ENCODE results near the gene FAM241A. TPM values are rescaled to one million over a fixed set of nuclear protein-coding genes. Genes with fewer than 3 reads are reported as not detected.
"Not testable (repeated sequence)": the region's sequence is repeated elsewhere in the genome, so short reads cannot be mapped to it uniquely, and the experiment has no call there.

The FAM241A gene
- total RNA-seq, 1 donor from 2014 or later = 6.7 TPM

DNA sequence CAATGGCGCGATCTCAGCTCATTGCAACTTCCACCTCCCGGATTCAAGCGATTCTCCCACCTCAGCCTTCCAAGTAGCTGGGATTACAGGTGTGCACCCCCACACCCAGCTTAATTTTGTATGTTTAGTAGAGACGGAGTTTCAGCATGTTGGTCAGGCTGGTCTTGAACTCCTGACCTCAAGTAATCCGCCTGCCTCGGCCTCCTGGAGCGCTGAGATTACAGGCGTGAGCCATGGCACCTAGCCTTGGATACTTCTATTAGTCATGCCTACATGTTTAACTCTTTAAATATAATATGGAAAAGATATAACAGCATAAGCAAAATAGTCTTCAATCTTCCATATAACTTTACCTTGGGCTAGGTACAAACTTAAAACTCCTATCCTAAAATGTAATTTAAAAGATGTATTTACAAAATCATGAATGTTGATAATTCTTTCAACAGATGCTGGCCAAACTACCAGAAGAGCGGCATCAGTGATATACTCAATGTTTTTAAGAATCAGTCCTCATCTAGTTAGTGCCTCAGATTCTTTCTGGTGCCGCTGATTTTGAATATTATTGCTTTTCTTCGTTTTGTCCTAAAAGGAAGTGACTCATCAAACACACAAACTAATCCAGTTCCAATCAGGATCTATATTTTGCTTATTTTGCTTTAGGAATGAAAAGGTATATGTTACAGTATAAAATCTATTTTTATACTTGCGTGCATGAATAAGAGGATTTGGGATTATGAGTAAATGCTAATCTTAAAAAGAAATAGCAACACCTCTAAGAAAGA lies 23.7 kb downstream of the FAM241A start:
- Mint-ChIP-seq H3K27me3 (ENCODE audit: insufficient read depth) (no peaks in the 10 kb centered on the region), H3K4me1 (ENCODE audit: low read depth) (peaks cover 23% of the 10 kb centered on the region), H3K9me3 (no peaks in the 10 kb centered on the region), H3K36me3 (ENCODE audit: low read depth) (peaks cover 15% of the 10 kb centered on the region), H3K4me3 (no peak overlapping the region), H3K27ac (no peak overlapping the region)
- no peak for DNase-seq (ENCODE audit: low spot score)
- intact Hi-C loops (cut with micrococcal nuclease) = no loop called here

DNA sequence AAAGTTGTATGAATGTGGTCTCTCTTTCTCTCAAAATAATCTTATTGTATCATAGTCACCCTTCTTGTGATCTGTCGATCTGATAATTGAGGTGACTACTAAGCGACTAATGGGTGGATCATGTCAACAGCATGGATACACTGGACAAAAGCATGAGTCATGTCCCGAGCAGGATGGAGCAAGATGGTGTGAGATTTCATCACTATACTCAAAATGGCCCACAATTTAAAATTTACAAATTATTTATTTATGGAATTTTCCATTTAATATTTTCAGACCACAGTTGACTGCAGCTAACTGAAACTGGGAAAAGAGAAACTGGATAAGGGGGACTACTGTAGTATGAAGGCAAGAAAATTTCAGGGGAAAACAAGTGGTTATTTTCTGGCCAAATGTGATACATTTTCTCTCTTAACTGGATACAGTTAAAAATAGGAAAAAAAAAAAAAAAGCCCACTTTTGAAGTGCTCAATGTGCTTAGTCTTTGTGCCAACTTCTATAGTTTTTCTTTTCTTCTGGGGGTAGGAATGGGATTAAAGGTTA lies 25.3 kb downstream of the FAM241A start:
- Mint-ChIP-seq H3K27me3 (ENCODE audit: insufficient read depth) (no peaks in the 10 kb centered on the region), H3K4me3 (no peak overlapping the region), H3K27ac (no peak overlapping the region), H3K9me3 (no peaks in the 10 kb centered on the region), H3K4me1 (ENCODE audit: low read depth) (peaks cover 23% of the 10 kb centered on the region), H3K36me3 (ENCODE audit: low read depth) (peaks cover 13% of the 10 kb centered on the region)
- DNase-seq (ENCODE audit: low spot score) = no peak
- intact Hi-C loops (cut with micrococcal nuclease) = no loop called here

DNA sequence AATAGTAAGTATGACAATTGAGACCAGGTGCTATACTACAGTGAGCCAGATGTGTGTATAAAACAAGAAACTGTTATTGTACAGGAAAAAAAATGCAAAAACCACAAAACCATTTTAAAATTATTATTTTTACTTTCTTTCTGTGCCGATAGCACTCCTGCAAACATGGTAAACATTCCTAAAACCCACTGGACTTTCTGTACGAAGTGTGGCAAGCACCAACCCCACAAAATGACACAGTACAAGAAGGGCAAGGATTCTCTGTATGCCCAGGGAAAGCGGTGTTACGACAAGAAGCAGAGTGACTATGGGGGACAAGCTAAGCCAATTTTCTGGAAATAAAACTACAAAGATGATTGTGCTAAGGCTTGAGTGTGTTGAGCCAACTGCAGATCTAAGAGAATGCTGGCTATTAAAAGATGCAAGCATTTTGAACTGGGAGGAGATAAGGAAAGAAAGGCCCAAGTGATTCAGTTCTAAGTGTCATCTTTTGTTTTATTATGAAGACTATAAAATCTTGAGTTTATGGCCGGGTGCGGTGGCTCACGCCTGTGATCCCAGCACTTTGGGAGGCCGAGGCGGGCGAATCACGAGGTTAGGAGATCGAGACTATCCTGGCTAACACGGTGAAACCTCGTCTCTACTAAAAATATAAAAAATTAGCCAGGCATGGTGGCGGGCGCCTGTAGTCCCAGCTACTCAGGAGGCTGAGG lies 26.0 kb downstream of the FAM241A start:
- Mint-ChIP-seq H3K36me3 (ENCODE audit: low read depth) (peaks cover 14% of the 10 kb centered on the region), H3K4me1 (ENCODE audit: low read depth) (peaks cover 25% of the 10 kb centered on the region)
- H3K27ac Mint-ChIP-seq; intact Hi-C loops (cut with micrococcal nuclease); H3K27me3 Mint-ChIP-seq (ENCODE audit: insufficient read depth); H3K9me3 Mint-ChIP-seq; DNase-seq (ENCODE audit: low spot score); H3K4me3 Mint-ChIP-seq: not testable (repeated sequence)

DNA sequence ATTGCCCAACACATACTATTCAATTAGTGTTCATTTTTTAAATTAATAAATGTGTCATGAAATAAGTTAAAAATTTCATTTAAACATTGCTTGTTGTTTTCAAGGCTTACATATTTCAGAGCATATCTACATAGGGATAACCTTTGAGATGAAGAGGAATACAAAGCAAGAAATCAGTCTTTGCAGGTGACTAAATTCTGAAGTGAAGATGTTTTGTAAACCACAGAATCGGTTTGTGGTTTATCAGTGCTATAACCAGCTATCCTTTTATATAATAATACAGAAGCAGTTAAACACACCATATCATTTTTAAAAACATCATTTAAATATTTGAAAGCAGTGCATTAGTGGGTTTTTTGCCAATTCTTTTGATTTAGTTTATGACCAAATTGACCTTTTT lies 26.9 kb downstream of the FAM241A start:
- Mint-ChIP-seq H3K36me3 (ENCODE audit: low read depth) (peaks cover 14% of the 10 kb centered on the region), H3K27me3 (ENCODE audit: insufficient read depth) (no peaks in the 10 kb centered on the region), H3K27ac (no peak overlapping the region), H3K4me3 (no peak overlapping the region), H3K9me3 (no peaks in the 10 kb centered on the region), H3K4me1 (ENCODE audit: low read depth) (peaks cover 33% of the 10 kb centered on the region)
- DNase-seq (ENCODE audit: low spot score) = no peak
- intact Hi-C loops (cut with micrococcal nuclease) = loop anchor here (1.0 kb wide), 2 partner anchors 26 to 53 kb away; no protein-coding TSS in a partner anchor

DNA sequence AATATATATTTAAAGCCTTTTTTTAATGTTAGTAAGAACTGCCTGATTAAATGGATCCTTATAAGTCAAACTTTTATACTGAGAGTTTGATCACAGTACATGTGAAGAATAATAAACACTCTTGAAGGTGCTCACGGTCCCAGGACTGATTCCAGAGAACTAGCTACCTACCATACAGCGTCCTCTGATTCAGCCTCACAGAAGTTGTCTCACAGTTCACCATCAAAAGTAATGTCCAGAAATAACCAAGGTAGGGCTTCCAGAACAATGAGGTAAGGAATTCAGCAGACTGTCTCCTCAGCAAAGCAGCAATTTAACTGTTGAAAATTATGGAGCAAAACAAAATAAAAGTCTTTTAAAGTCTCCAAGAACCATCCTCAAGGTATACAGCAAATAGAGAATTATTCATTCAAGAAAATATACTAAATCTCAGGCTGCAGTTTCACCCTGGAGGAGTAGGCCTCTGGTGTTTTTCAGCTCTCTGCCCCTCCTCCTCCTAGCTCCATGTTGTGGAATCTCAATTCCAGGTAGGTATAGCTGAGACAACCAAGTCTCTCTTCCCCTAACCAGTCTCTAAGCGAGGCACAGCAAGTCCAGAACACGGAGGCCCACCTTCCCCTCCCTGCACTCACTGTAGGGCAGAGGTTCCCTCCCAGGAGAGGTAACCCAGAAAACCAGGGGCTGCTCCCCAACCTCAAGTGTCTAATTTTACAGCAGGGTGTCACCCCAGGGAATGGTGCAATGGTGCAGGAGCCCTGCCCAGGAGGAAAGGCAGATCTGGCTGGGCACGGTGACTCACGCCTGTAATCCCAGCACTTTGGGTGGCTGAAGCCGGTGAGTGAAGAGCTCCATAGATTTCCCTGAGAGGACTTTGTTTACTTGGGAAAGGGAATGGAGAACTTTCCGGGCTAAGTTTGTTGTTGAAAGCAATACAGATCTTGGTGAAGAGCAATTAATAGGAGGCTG lies 28.6 kb downstream of the FAM241A start:
- intact Hi-C loops (cut with micrococcal nuclease) = no loop called here
- H3K27ac Mint-ChIP-seq = no peak overlapping the region
- H3K36me3 Mint-ChIP-seq (ENCODE audit: low read depth) = peaks cover 17% of the 10 kb centered on the region
- H3K9me3 Mint-ChIP-seq = no peaks in the 10 kb centered on the region
- DNase-seq (ENCODE audit: low spot score) = no peak
- no peak overlapping the region for H3K4me3 Mint-ChIP-seq
- H3K4me1 Mint-ChIP-seq (ENCODE audit: low read depth) = peaks cover 27% of the 10 kb centered on the region
- no peaks in the 10 kb centered on the region for H3K27me3 Mint-ChIP-seq (ENCODE audit: insufficient read depth)

DNA sequence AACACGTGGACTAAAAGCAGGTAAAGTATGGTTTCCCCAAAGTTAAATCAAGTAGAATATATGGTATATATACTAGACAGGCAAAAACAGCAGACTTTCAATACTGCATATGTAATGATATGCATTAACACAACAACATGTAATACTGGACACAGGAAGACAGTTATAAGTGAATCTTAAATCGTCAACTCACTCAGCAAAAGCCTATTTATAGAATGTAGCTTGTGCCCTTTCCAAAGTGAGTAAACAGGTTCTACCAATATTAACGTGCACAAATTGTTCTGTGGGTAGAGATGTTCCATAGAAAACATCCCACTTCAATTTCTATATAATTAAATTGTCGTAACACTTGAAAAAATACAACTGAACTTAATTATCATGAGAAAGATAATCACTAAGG lies 30.6 kb downstream of the FAM241A start:
- intact Hi-C loops (cut with micrococcal nuclease) = loop anchor here (1.0 kb wide), 1 partner anchor 23 kb away; no protein-coding TSS in a partner anchor
- no peak for DNase-seq (ENCODE audit: low spot score)
- Mint-ChIP-seq H3K27me3 (ENCODE audit: insufficient read depth) (no peaks in the 10 kb centered on the region), H3K4me3 (no peak overlapping the region), H3K9me3 (no peaks in the 10 kb centered on the region), H3K27ac (no peak overlapping the region), H3K36me3 (ENCODE audit: low read depth) (peaks cover 13% of the 10 kb centered on the region), H3K4me1 (ENCODE audit: low read depth) (peaks cover 23% of the 10 kb centered on the region)

DNA sequence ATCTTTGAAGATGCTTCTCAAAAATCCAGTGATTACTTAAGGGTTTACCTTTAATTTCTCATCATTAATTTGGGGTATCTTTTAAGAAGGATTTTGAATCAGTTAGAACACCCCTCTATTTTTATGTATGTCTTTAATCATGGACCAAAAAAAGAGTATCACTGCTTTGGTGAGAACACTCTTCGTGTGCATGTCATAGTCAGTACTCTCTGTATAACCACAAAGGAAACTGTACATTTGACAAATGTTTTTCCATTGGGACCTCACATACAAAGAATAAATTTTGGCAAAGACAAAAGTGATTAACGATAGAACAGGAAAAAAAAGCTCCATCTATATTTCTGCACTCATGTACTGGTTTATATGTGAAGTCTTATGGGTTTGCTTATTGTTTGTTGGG lies 31.3 kb downstream of the FAM241A start:
- no peak overlapping the region for H3K4me3 Mint-ChIP-seq
- H3K9me3 Mint-ChIP-seq = no peaks in the 10 kb centered on the region
- DNase-seq (ENCODE audit: low spot score) = no peak
- peaks cover 25% of the 10 kb centered on the region for H3K4me1 Mint-ChIP-seq (ENCODE audit: low read depth)
- peaks cover 16% of the 10 kb centered on the region for H3K36me3 Mint-ChIP-seq (ENCODE audit: low read depth)
- intact Hi-C loops (cut with micrococcal nuclease) = loop anchor here (1.0 kb wide), 1 partner anchor 23 kb away; no protein-coding TSS in a partner anchor
- H3K27ac Mint-ChIP-seq = no peak overlapping the region
- H3K27me3 Mint-ChIP-seq (ENCODE audit: insufficient read depth) = no peaks in the 10 kb centered on the region

DNA sequence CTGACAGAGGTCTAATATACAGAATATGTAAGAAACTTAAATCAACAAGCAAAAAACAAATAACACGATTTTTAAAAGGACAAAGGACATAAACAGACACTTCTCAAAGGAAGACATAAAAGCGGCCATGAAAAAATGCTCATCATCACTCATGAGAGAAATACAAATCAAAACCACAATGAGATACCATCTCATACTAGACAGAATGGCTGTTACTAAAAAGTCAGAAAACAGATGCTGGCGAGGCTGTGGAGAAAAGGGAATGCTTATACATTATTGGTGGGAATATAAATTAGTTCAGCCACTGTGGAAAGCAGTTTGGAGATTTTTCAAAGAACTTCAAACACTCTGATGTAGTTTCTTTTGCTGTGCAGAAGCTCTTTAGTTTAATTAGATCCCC lies 33.5 kb downstream of the FAM241A start:
- H3K9me3 Mint-ChIP-seq; H3K27me3 Mint-ChIP-seq (ENCODE audit: insufficient read depth); H3K4me3 Mint-ChIP-seq; DNase-seq (ENCODE audit: low spot score); intact Hi-C loops (cut with micrococcal nuclease); H3K27ac Mint-ChIP-seq: not testable (repeated sequence)
- Mint-ChIP-seq H3K36me3 (ENCODE audit: low read depth) (peaks cover 17% of the 10 kb centered on the region), H3K4me1 (ENCODE audit: low read depth) (peaks cover 47% of the 10 kb centered on the region)

DNA sequence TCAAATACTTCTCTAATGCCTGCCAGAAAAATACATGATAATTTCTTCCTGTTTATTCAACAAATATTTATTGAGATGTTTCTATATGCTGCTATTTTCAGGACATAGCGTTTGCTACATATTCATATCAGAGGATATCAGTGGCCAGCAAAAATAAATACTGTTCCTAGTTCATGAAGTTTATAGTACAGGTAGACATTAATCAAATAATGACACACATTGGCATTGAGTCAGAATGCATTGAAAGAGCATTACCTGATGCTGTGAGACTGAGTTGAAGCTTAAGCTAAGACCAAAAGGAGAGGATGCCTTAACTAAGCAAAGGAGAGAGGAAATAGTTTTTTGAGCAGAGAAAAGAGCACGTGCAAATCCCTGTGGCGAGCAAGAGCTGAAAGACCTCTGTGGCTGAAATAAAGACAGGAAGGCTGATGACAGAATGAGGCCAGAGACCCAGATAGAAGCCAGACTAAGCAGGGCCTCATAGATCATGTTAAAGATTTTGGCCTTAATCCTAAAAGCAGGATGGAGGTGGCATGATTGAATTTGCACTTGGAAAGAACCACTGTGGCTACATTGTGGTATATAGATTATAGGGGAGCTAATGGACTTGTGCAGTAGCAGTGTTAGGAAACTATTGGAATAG lies 36.2 kb downstream of the FAM241A start:
- H3K4me3 Mint-ChIP-seq = no peak overlapping the region
- DNase-seq (ENCODE audit: low spot score) = no peak
- no peaks in the 10 kb centered on the region for H3K27me3 Mint-ChIP-seq (ENCODE audit: insufficient read depth)
- no peak overlapping the region for H3K27ac Mint-ChIP-seq
- H3K4me1 Mint-ChIP-seq (ENCODE audit: low read depth) = peaks cover 49% of the 10 kb centered on the region
- intact Hi-C loops (cut with micrococcal nuclease) = loop anchor here (5.0 kb wide), 1 partner anchor 51 kb away; the partner anchor contains the start of gene AP1AR
- peaks cover 10% of the 10 kb centered on the region for H3K36me3 Mint-ChIP-seq (ENCODE audit: low read depth)
- no peaks in the 10 kb centered on the region for H3K9me3 Mint-ChIP-seq

DNA sequence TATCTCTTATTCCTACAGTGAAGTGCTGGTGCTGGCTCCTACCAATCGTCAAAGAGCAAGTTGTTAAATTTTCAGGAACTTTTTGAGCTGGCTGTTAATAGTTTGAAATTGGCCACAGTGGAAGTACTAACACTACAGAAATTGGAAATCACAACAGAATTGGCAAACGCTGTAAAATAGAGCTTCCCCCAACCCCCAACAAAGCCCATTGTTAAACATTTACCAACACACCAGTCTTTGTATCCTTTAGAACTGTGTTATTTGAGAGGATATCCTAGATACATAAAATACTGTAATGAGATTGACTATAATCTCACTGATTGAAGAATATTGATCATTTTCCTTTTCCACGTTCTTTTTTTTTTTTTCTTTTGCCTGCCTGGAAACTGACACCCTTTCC lies 37.4 kb downstream of the FAM241A start:
- Mint-ChIP-seq H3K36me3 (ENCODE audit: low read depth) (peaks cover 13% of the 10 kb centered on the region), H3K4me3 (no peak overlapping the region), H3K27ac (no peak overlapping the region), H3K9me3 (no peaks in the 10 kb centered on the region), H3K4me1 (ENCODE audit: low read depth) (peaks cover 43% of the 10 kb centered on the region), H3K27me3 (ENCODE audit: insufficient read depth) (no peaks in the 10 kb centered on the region)
- DNase-seq (ENCODE audit: low spot score) = no peak
- intact Hi-C loops (cut with micrococcal nuclease) = loop anchor here (5.0 kb wide), 1 partner anchor 50 kb away; the partner anchor contains the start of gene AP1AR

DNA sequence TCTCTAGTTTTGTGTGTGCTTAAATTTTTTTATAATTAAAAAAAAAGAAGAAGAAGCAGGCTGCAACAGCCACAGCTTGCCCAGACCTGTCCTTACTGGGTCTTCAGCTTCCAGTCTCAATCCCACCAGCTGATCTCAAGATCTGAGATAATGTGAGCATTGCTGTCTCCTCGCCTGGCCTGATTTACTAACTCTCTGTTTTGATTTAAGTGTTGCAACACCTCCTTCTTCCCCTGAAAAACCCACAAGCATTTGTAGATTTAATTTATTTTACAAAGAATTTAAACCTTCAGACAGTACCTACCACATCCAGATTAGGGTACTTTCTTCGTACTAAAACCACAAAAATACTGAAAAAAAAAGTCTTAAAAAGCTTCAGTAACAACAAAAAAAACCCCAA lies 38.0 kb downstream of the FAM241A start:
- DNase-seq (ENCODE audit: low spot score) = no peak
- Mint-ChIP-seq H3K4me3 (peak overlapping the region; percentile 21), H3K9me3 (no peaks in the 10 kb centered on the region), H3K4me1 (ENCODE audit: low read depth) (peaks cover 42% of the 10 kb centered on the region), H3K27me3 (ENCODE audit: insufficient read depth) (no peaks in the 10 kb centered on the region), H3K36me3 (ENCODE audit: low read depth) (peaks cover 18% of the 10 kb centered on the region), H3K27ac (peak overlapping the region; percentile 53)
- intact Hi-C loops (cut with micrococcal nuclease) = loop anchor here (5.0 kb wide), 1 partner anchor 49 kb away; the partner anchor contains the start of gene AP1AR

DNA sequence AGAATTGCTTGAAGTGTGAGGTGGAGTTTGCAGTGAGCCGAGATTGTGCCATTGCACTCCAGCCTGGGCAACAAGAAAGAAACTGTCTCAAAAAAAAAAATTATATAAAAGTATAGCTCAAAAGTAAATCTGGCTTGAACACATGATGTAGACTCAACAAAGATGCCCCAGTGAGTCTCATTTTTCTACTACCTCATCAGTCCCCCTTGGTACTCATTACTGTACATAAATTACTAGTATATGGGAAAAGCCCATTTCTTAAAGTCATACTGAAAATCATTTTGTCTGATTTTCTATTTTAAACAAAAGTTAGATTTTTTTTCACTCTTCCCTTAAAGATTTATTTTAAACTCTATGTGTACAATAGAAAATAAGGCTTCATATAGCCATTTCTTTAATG lies 39.2 kb downstream of the FAM241A start:
- Mint-ChIP-seq H3K36me3 (ENCODE audit: low read depth) (peaks cover 14% of the 10 kb centered on the region), H3K4me3 (no peak overlapping the region), H3K27ac (no peak overlapping the region), H3K4me1 (ENCODE audit: low read depth) (peaks cover 37% of the 10 kb centered on the region), H3K27me3 (ENCODE audit: insufficient read depth) (no peaks in the 10 kb centered on the region), H3K9me3 (no peaks in the 10 kb centered on the region)
- intact Hi-C loops (cut with micrococcal nuclease) = loop anchor here (1.0 to 5.0 kb wide), 3 partner anchors 15 to 66 kb away; partner anchors contain the start of gene AP1AR
- DNase-seq (ENCODE audit: low spot score) = no peak
